Liver (tissue), 9 donors: ENCODE measurements around the gene DYNLL2. TPM values are rescaled to one million over a fixed set of nuclear protein-coding genes. Genes with fewer than 3 reads are reported as not detected.

Experiments used
- DNase-seq: peaks from one replicate; pipeline ENCODE4 v3.0.0-alpha.2; 2017; ENCODE audit warnings: low spot score
- H3K27ac ChIP-seq, 2 donors: one replicate each; pipeline ENCODE4 v1.7.0; 2013; ENCODE audit warnings: inconsistent platforms in 2 of 2, low read length in 2 of 2, control low read depth in 1 of 2, low read depth in 1 of 2, mild to moderate bottlenecking in 1 of 2
- H3K27me3 ChIP-seq, 4 donors: one replicate each; pipeline versions ENCODE4 v1.6.1 to v1.7.0; 2013; ENCODE audit warnings: low read length in 3 of 4, inconsistent platforms in 1 of 4, mild to moderate bottlenecking in 1 of 4, moderate library complexity in 1 of 4; ENCODE audit not compliant: control insufficient read depth in 4 of 4, insufficient read depth in 4 of 4
- H3K36me3 ChIP-seq, 4 donors: one replicate each; pipeline versions ENCODE4 v1.6.1 to v1.7.0; 2013; ENCODE audit warnings: low read length in 3 of 4, mild to moderate bottlenecking in 3 of 4, low read depth in 1 of 4, moderate library complexity in 1 of 4; ENCODE audit not compliant: control insufficient read depth in 4 of 4, insufficient read depth in 3 of 4
- H3K4me1 ChIP-seq, 4 donors: one replicate each; pipeline versions ENCODE4 v1.6.1 to v1.7.0; 2013; ENCODE audit warnings: low read length in 3 of 4, mild to moderate bottlenecking in 3 of 4, moderate library complexity in 1 of 4; ENCODE audit not compliant: control insufficient read depth in 4 of 4, insufficient read depth in 4 of 4
- H3K4me3 ChIP-seq, 3 donors: one replicate each; pipeline versions ENCODE4 v1.6.1 to v1.7.0; 2013; ENCODE audit warnings: low read length in 3 of 3, control low read depth in 1 of 3, low read depth in 1 of 3, mild to moderate bottlenecking in 1 of 3
- H3K9ac ChIP-seq, 2 donors: one replicate each; pipeline ENCODE4 v1.7.0; 2013; ENCODE audit warnings: low read length in 2 of 2, mild to moderate bottlenecking in 2 of 2, moderate library complexity in 2 of 2, control low read depth in 1 of 2, low read depth in 1 of 2
- H3K9me3 ChIP-seq, 4 donors: one replicate each; pipeline versions ENCODE4 v1.6.1 to v1.7.0; 2013; ENCODE audit warnings: low read length in 3 of 4; ENCODE audit not compliant: control insufficient read depth in 4 of 4
- ATF3 ChIP-seq: IDR thresholded peaks from 2 replicates; pipeline ENCODE4 v1.6.1; 2016; ENCODE audit warnings: antibody characterized with exemption
- EGR1 ChIP-seq, 2 donors: IDR thresholded peaks; 2 replicates each; pipeline ENCODE4 v1.6.1; 2016 to 2018; ENCODE audit warnings: antibody characterized with exemption in 2 of 2, low read depth in 2 of 2
- FOXA1 ChIP-seq: IDR thresholded peaks from 2 replicates; pipeline ENCODE4 v1.6.1; 2016; ENCODE audit warnings: antibody characterized with exemption
- FOXA2 ChIP-seq: IDR thresholded peaks from 2 replicates; pipeline ENCODE4 v1.6.1; 2016; ENCODE audit warnings: antibody characterized with exemption
- GABPA ChIP-seq, 2 donors: IDR thresholded peaks in 1 of 2; conservative IDR thresholded peaks in 1 of 2; 2 replicates each; pipeline ENCODE4 v1.6.1; 2016; ENCODE audit warnings: antibody characterized with exemption in 2 of 2, mild to moderate bottlenecking in 1 of 2, moderate library complexity in 1 of 2
- HNF4A ChIP-seq, 2 donors: conservative IDR thresholded peaks; 2 replicates each; pipeline ENCODE4 v1.6.1; 2016; ENCODE audit warnings: antibody characterized with exemption in 2 of 2, mild to moderate bottlenecking in 2 of 2
- HNF4G ChIP-seq: IDR thresholded peaks from 2 replicates; pipeline ENCODE4 v1.6.1; 2016; ENCODE audit warnings: antibody characterized with exemption
- JUND ChIP-seq, 2 donors: IDR thresholded peaks; 2 replicates each; pipeline ENCODE4 v1.6.1; 2016; ENCODE audit warnings: antibody characterized with exemption in 2 of 2
- MAX ChIP-seq: IDR thresholded peaks from 2 replicates; pipeline ENCODE4 v1.6.1; 2016; ENCODE audit warnings: antibody characterized with exemption
- NR2F2 ChIP-seq: IDR thresholded peaks from 2 replicates; pipeline ENCODE4 v1.6.1; 2016; ENCODE audit warnings: antibody characterized with exemption
- RAD21 ChIP-seq, 2 donors: IDR thresholded peaks; 2 replicates each; pipeline ENCODE4 v1.6.1; 2016; ENCODE audit warnings: antibody characterized with exemption in 2 of 2, mild to moderate bottlenecking in 2 of 2
- REST ChIP-seq: IDR thresholded peaks from 2 replicates; pipeline ENCODE4 v1.6.1; 2016; ENCODE audit warnings: antibody characterized with exemption, mild to moderate bottlenecking
- RXRA ChIP-seq, 2 donors: IDR thresholded peaks; 2 replicates each; pipeline ENCODE4 v1.6.1; 2017 to 2018; ENCODE audit warnings: antibody characterized with exemption in 2 of 2, mild to moderate bottlenecking in 1 of 2
- SP1 ChIP-seq: IDR thresholded peaks from 2 replicates; pipeline ENCODE4 v1.6.1; 2018; ENCODE audit warnings: antibody characterized with exemption, mild to moderate bottlenecking
- YY1 ChIP-seq: IDR thresholded peaks from 2 replicates; pipeline ENCODE4 v1.6.1; 2016; ENCODE audit warnings: antibody characterized with exemption, mild to moderate bottlenecking
- ZBTB33 ChIP-seq: IDR thresholded peaks from 2 replicates; pipeline ENCODE4 v1.6.1; 2016; ENCODE audit warnings: antibody characterized with exemption
- WGBS: extraction: QIAGEN DNeasy Blood & Tissue Kit; methylation state at CpG from one replicate; pipeline ENCODE4 v1.1.7; 2013; 5-methylcytosine and 5-hydroxymethylcytosine counted together
- polyA plus RNA-seq, 2 donors: library from polyadenylated mRNA; stranded (reverse) in 1 of 2; unstranded in 1 of 2; fragments of 200-250 nt in 1 of 2; fragments of >200 nt in 1 of 2; fragmentation: Nextera tagmentation in 1 of 2; extraction: Ambion mirVana in 1 of 2; gene quantifications; one replicate each; pipeline versions ENCODE4 v1.2.1 to v1.2.3, GENCODE V29; 2013 to 2015
- total RNA-seq, 2 donors: library from RNA; depleted of rRNA; stranded (reverse); fragments of >200 nt; gene quantifications; one replicate each; pipeline ENCODE4 v1.2.3, GENCODE V29; 2014
- TF ChIP-seq, protein P1 (sequence below): fragments of 150-350 bp; IDR thresholded peaks from 2 replicates; pipeline ENCODE4 v1.5.1; 2017; ENCODE audit warnings: improper control_type of control experiment, low read depth, low read length; ENCODE audit not compliant: missing input control
- donor health status: healthy.
- donor health status: healthy.
- donor health status: healthy.
- donor health status: healthy.
- donor health status: healthy.

Gene DYNLL2
- total and polyA plus RNA-seq, 4 donors = 3.2 to 22.1 (median 14.1) TPM

GRCh38 chr17:58059141-58059540, 24.1 kb upstream of the DYNLL2 start:
- no peak overlapping the region for H3K9ac ChIP-seq
- no peaks in the 10 kb centered on the region for H3K4me1 ChIP-seq
- H3K36me3 ChIP-seq = no peaks in the 10 kb centered on the region
- no peak overlapping the region for H3K27ac ChIP-seq
- TF ChIP-seq HNF4G (no peak), RAD21 (IDR thresholded peaks at IDR 0.05) (no peak), FOXA2 (no peak), EGR1 (IDR thresholded peaks at IDR 0.05; ENCODE audit: low read depth in 2 of 2) (no peak), NR2F2 (no peak), REST (no peak), ZBTB33 (no peak), MAX (no peak), YY1 (no peak), HNF4A (conservative IDR thresholded peaks at IDR 0.05) (no peak), GABPA (IDR thresholded peaks at IDR 0.05 in 1 of 2, conservative IDR thresholded peaks at IDR 0.05 in 1 of 2) (no peak), FOXA1 (no peak), ATF3 (no peak), JUND (IDR thresholded peaks at IDR 0.05) (no peak), RXRA (IDR thresholded peaks at IDR 0.05) (no peak), SP1 (no peak)
- TF ChIP-seq, protein P1, sequence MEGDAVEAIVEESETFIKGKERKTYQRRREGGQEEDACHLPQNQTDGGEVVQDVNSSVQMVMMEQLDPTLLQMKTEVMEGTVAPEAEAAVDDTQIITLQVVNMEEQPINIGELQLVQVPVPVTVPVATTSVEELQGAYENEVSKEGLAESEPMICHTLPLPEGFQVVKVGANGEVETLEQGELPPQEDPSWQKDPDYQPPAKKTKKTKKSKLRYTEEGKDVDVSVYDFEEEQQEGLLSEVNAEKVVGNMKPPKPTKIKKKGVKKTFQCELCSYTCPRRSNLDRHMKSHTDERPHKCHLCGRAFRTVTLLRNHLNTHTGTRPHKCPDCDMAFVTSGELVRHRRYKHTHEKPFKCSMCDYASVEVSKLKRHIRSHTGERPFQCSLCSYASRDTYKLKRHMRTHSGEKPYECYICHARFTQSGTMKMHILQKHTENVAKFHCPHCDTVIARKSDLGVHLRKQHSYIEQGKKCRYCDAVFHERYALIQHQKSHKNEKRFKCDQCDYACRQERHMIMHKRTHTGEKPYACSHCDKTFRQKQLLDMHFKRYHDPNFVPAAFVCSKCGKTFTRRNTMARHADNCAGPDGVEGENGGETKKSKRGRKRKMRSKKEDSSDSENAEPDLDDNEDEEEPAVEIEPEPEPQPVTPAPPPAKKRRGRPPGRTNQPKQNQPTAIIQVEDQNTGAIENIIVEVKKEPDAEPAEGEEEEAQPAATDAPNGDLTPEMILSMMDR = no peak
- H3K9me3 ChIP-seq = no peaks in the 10 kb centered on the region
- no peaks in the 10 kb centered on the region for H3K27me3 ChIP-seq
- WGBS = 58% methylated on average over 5 of the region's 5 CpGs
- H3K4me3 ChIP-seq = no peak overlapping the region
- no peak for DNase-seq
